HG03097 (cell line): ENCODE data around the gene RNF111.

ENCODE experiments used
- ATAC-seq: cut with Tn5 transposase; IDR thresholded peaks from one replicate; pipeline ENCODE4 v1.9.1; 2021; ENCODE audit not compliant: unreplicated experiment, low FRiP score

RNF111 gene

GRCh38 chr15:58987491-58988005 is at the start of gene RNF111:
Gene RNF111 (plus strand): TSS chr15:58987663. CDS start chr15:59030823, 43,160 bp downstream.
- ATAC-seq = peak; percentile 74

- ATAC-seq = no peak
These were observed 40.3 kb upstream of the RNF111 start for GRCh38 chr15:58947179-58947578.

GRCh38 chr15:58951388-58952007 is 36.0 kb upstream of the RNF111 start:
- no peak for ATAC-seq

- no peak for ATAC-seq
These were observed 34.7 kb upstream of the RNF111 start for GRCh38 chr15:58952751-58953150.

GRCh38 chr15:58957101-58957973 is 30.1 kb upstream of the RNF111 start:
- no peak for ATAC-seq

- no peak for ATAC-seq
These were observed 28.7 kb upstream of the RNF111 start for GRCh38 chr15:58958811-58959210.

- no peak for ATAC-seq
These were observed 25.3 kb upstream of the RNF111 start for GRCh38 chr15:58962136-58962535.

GRCh38 chr15:58962662-58963565 is 24.5 kb upstream of the RNF111 start:
- ATAC-seq = no peak

GRCh38 chr15:58966698-58967097 is 20.8 kb upstream of the RNF111 start:
- no peak for ATAC-seq

- no peak for ATAC-seq
These were observed 20.0 kb upstream of the RNF111 start for GRCh38 chr15:58967479-58967878.

GRCh38 chr15:58977887-58978286 is 9.6 kb upstream of the RNF111 start:
- ATAC-seq = no peak

GRCh38 chr15:58980351-58980939 is 7.0 kb upstream of the RNF111 start:
- ATAC-seq = no peak

- no peak for ATAC-seq
These were observed 5.5 kb upstream of the RNF111 start for GRCh38 chr15:58981808-58982475.

GRCh38 chr15:58983261-58983660 is 4.2 kb upstream of the RNF111 start:
- no peak for ATAC-seq

GRCh38 chr15:58985443-58985842 is 2.0 kb upstream of the RNF111 start:
- no peak for ATAC-seq

GRCh38 chr15:58987036-58987435 is 427 bp upstream of the RNF111 start:
- ATAC-seq = no peak

- ATAC-seq = peak; percentile 33
These were observed 733 bp downstream of the RNF111 start for GRCh38 chr15:58988006-58988785.

GRCh38 chr15:58992181-58992580 is 4.7 kb downstream of the RNF111 start:
- no peak for ATAC-seq

- ATAC-seq = no peak
These were observed 7.5 kb downstream of the RNF111 start for GRCh38 chr15:58994906-58995453.
